Measurements from ENCODE around the gene KIRREL2. TPM values are rescaled to one million over a fixed set of nuclear protein-coding genes. Genes with fewer than 3 reads are reported as not detected.

KIRREL2 gene
- total RNA-seq, 1 experiment from 2014 or later: 3.1 TPM

- Mint-ChIP-seq H3K4me1 (peaks cover 17 to 38% of the 10 kb centered on the region in 2 experiments), H3K36me3 (ENCODE audit: insufficient read depth in 1 of 3, low read depth in 3 of 3) (peaks cover 5 to 13% (median 6%) of the 10 kb centered on the region in 3 experiments; a peak in 5 of 7 replicates), H3K9me3 (no peaks in the 10 kb centered on the region; a peak in 1 of 5 replicates), H3K4me3 (peak within 1 kb of the TSS; percentile 80 to 86), H3K27me3 (ENCODE audit: low read depth) (peaks cover 12% of the 10 kb centered on the region), H3K27ac (peak within 1 kb of the TSS; percentile 58 to 95 (median 72); a peak in 5 of 7 replicates)
- Histone ChIP-seq H3K79me2 (ENCODE audit: insufficient read depth, low read length) (no peaks in the 10 kb centered on the region), H3K23ac (ENCODE audit: insufficient read length, low read depth, low read length) (no peak within 1 kb of the TSS), H4K8ac (replicated peaks; ENCODE audit: insufficient read length, low read depth, low read length) (no peak within 1 kb of the TSS), H2BK12ac (ENCODE audit: insufficient read length, low read depth, low read length) (no peak within 1 kb of the TSS), H3K23me2 (ENCODE audit: insufficient read length, low read depth, low read length, poor library complexity, severe bottlenecking) (peaks cover 10% of the 10 kb centered on the region), H2BK15ac (ENCODE audit: low read depth, low read length) (no peak within 1 kb of the TSS), H4K20me1 (ENCODE audit: control insufficient read depth, insufficient read depth, insufficient read length) (no peaks in the 10 kb centered on the region), H3K4me2 (ENCODE audit: insufficient read depth, insufficient read length, low read length) (peak within 1 kb of the TSS; percentile 55), H2BK20ac (ENCODE audit: low read depth, low read length, poor library complexity, severe bottlenecking) (no peak within 1 kb of the TSS), H2BK120ac (ENCODE audit: low read depth, low read length, poor library complexity, severe bottlenecking) (no peak within 1 kb of the TSS), H3K56ac (ENCODE audit: insufficient read length, low read depth, low read length) (no peak within 1 kb of the TSS), H3T11ph (ENCODE audit: low read length) (no peak within 1 kb of the TSS), H3K27me3 (ENCODE audit: insufficient read depth, low read length) (no peaks in the 10 kb centered on the region), H4K5ac (ENCODE audit: insufficient read length, low read depth, low read length) (no peak within 1 kb of the TSS), H3K9me3 (ENCODE audit: control insufficient read depth, low read depth, low read length) (no peaks in the 10 kb centered on the region), H3K18ac (ENCODE audit: insufficient read length, low read depth, low read length) (peak within 1 kb of the TSS; percentile 11), H3K14ac (ENCODE audit: insufficient read depth, low read length) (no peak within 1 kb of the TSS), H3K9ac (ENCODE audit: extremely low read depth, insufficient read length, low read length) (peak within 1 kb of the TSS; percentile 31), H2AFZ (ENCODE audit: low read length) (no peak within 1 kb of the TSS), H3K4ac (ENCODE audit: low read depth, low read length) (no peak within 1 kb of the TSS), H4K91ac (ENCODE audit: insufficient read length, low read depth, low read length) (no peak within 1 kb of the TSS), H2AK5ac (ENCODE audit: insufficient read length, low read length) (no peak within 1 kb of the TSS), H3K79me1 (ENCODE audit: insufficient read depth, low read depth, low read length, poor library complexity, severe bottlenecking) (peaks cover 3% of the 10 kb centered on the region), H2BK5ac (ENCODE audit: insufficient read length, low read length) (no peak within 1 kb of the TSS), H3K27ac (ENCODE audit: insufficient read length, low read depth, low read length) (no peak within 1 kb of the TSS), H3K4me1 (ENCODE audit: insufficient read depth, low read length) (peaks cover 5% of the 10 kb centered on the region; the same call in 1 of the 2 replicates)
- no peak for DNase-seq
- no peak for TF ChIP-seq CTCF (conservative IDR thresholded peaks at IDR 0.05)
- WGBS (ENCODE audit: extremely low coverage, insufficient read length, low lambda C conversion rate): no CpG with 5 or more reads among the region's 6 CpGs
Observed at GRCh38 chr19:35901854-35902661, 45.3 kb downstream of the KIRREL2 start, which contains the start of gene HCST. HCST (plus strand) TSS chr19:35902529; CDS start chr19:35902594, 65 bp downstream.
